ENCODE results near the gene SLC4A7.
"Not testable (repeated sequence)": the region's sequence is repeated elsewhere in the genome, so short reads cannot be mapped to it uniquely, and the experiment has no call there.

SLC4A7 gene

GRCh38 chr3:27358372-27358771 lies 125.8 kb downstream of the SLC4A7 start:
- no peak for DNase-seq (ENCODE audit: low read depth)

- DNase-seq (ENCODE audit: low read depth) = peak; percentile 58
Observed at GRCh38 chr3:27357665-27358258, 126.4 kb downstream of the SLC4A7 start.

- peak; percentile 16 for DNase-seq (ENCODE audit: low read depth)
Observed at GRCh38 chr3:27356976-27357375, 127.2 kb downstream of the SLC4A7 start.

GRCh38 chr3:27354588-27355203 lies 129.5 kb downstream of the SLC4A7 start:
- no peak for DNase-seq (ENCODE audit: low read depth)

GRCh38 chr3:27354161-27354560 lies 130.0 kb downstream of the SLC4A7 start:
- no peak for DNase-seq (ENCODE audit: low read depth)

GRCh38 chr3:27353221-27353620 lies 131.0 kb downstream of the SLC4A7 start:
- peak; percentile 19 for DNase-seq (ENCODE audit: low read depth)

GRCh38 chr3:27352047-27352446 lies 132.1 kb downstream of the SLC4A7 start:
- no peak for DNase-seq (ENCODE audit: low read depth)

GRCh38 chr3:27349832-27350231 lies 134.4 kb downstream of the SLC4A7 start:
- no peak for DNase-seq (ENCODE audit: low read depth)

GRCh38 chr3:27345959-27346865 lies 138.0 kb downstream of the SLC4A7 start:
- DNase-seq (ENCODE audit: low read depth) = no peak

GRCh38 chr3:27345493-27345892 lies 138.7 kb downstream of the SLC4A7 start:
- DNase-seq (ENCODE audit: low read depth) = no peak

- no peak for DNase-seq (ENCODE audit: low read depth)
Observed at GRCh38 chr3:27345045-27345444, 139.1 kb downstream of the SLC4A7 start.

GRCh38 chr3:27344192-27344591 lies 140.0 kb downstream of the SLC4A7 start:
- no peak for DNase-seq (ENCODE audit: low read depth)

- DNase-seq (ENCODE audit: low read depth) = peak; percentile 11
Observed at GRCh38 chr3:27342267-27342666, 141.9 kb downstream of the SLC4A7 start.

GRCh38 chr3:27340534-27340933 lies 143.7 kb downstream of the SLC4A7 start:
- DNase-seq (ENCODE audit: low read depth) = no peak

- DNase-seq (ENCODE audit: low read depth) = no peak
Observed at GRCh38 chr3:27335571-27335970, 148.6 kb downstream of the SLC4A7 start.

GRCh38 chr3:27333843-27334242 lies 150.3 kb downstream of the SLC4A7 start:
- no peak for DNase-seq (ENCODE audit: low read depth)

- not testable (repeated sequence) for DNase-seq (ENCODE audit: low read depth)
Observed at GRCh38 chr3:27328982-27329762, 155.0 kb downstream of the SLC4A7 start.

- DNase-seq (ENCODE audit: low read depth) = peak; percentile 91
Observed at GRCh38 chr3:27326629-27327545, 157.3 kb downstream of the SLC4A7 start.

- peak; percentile 27 for DNase-seq (ENCODE audit: low read depth)
Observed at GRCh38 chr3:27326202-27326601, 158.0 kb downstream of the SLC4A7 start.

GRCh38 chr3:27325419-27325818 lies 158.8 kb downstream of the SLC4A7 start:
- no peak for DNase-seq (ENCODE audit: low read depth)

GRCh38 chr3:27324686-27325085 lies 159.5 kb downstream of the SLC4A7 start:
- DNase-seq (ENCODE audit: low read depth) = no peak
